Kasumi-1 (cell line): ENCODE data around the gene SERPINI2.
"Not testable (repeated sequence)": the region's sequence is repeated elsewhere in the genome, so short reads cannot be mapped to it uniquely, and the experiment has no call there.

Experiments
- DNase-seq, 2 experiments: peaks; one replicate each; lab custom pipeline; 2025; lab: John Stamatoyannopoulos, UW

The SERPINI2 gene

DNA sequence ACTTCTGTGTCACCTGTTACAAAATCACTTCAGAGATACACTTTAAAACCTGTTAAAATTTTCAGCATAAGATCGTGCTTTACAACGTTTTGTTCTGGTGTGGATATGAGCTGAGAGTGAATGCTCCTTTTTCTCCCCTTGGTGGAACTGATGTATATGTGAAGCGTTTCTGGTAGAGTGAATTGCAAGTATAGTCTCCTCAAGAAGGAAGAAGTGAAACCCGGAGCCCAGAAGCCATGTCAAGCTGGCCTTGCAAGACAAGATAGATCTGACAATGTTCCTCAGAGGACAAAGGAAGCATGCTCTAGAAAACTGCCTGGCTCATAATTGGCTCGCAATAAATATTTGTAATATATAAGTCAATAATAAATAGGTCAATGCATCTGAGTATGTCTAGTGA lies 23.6 kb downstream of the SERPINI2 start:
- no peak for DNase-seq

DNA sequence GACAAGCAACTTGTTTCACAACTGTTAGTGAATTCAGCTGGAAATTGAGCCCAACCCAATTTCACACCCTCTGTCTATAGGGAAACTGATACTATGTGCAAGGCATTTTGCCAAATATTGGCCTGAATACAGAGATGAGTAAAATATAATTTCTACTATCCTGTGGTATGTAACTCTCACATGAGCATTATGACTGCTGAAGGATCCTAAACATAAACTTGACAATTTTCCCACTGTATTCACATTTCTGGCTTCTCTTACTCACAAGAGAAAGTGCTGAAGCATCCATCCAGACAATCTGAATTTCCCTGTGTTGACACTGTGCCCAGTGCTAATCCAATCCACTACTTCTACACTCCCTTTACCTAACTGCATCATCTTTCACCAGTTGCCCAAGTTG lies 28.4 kb downstream of the SERPINI2 start:
- no peak for DNase-seq

DNA sequence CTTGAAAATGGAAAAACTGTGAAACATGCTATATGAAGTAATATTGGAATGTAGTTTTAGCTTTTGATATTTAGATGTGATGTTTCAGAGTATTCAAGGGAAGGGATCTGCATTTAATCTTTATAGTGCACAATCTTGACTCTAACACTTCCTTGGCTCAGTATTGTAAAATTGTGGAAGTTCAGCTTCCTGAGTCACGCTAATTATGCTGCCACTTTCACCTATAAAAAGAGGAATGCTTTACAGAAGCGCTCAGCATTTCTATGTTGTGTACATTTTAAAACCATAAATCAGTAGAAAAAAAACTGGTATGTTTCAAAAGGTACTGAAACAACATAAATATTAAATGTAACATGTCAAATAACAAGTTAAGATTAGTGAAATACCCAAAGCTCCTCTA lies 32.6 kb downstream of the SERPINI2 start:
- no peak for DNase-seq

DNA sequence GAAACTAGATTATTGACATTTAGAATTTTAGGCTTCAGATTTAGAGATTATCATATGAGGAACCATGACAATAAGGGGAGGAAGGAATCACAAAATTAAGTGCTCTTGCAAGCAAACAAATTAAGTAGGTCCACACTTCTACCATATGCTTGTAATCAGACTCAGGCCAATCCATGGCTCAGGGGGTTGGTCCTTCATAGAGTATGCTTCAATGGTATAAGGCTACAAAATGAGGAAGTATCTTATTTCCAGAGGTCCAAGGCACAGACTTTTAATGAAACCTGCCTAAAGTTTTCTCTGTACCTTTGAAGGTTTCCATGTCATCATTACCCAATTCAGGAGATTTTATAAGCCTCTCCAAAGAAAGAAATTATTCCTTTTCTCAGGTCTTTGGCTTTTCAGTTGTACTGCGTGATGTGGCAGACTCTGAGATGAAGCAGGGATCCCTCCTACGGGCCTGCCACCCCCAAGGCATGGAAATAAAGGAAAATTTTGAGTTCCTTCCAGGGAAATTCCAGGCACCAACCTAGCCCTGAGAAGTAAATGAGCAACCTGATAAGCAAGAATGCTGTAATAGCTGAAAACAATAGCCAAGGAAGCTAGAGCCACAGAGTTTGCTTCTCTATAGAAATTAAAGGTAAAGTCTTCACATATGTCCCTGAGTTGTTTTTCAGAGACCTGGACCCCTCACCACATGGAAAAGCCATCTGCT lies 36.3 kb downstream of the SERPINI2 start:
- DNase-seq, result peak; percentile 21

DNA sequence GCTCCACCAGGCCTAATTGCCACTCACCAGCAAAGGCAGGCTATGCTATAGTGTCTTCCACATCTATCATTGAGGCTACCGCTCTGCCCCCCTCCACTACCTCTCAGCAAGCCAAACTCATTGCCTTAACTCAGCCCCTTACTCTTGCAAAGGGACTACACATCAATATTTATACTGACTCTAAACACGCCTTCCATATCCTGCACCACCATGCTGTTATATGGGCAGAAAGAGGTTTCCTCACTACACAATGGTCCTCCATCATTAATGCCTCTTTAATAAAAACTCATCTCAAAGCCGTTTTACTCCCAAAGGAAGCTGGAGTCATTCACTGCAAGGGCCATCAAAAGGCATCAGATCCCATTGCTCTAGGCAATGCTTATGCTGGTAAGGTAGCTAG lies 46.9 kb downstream of the SERPINI2 start:
- DNase-seq, result not testable (repeated sequence)

DNA sequence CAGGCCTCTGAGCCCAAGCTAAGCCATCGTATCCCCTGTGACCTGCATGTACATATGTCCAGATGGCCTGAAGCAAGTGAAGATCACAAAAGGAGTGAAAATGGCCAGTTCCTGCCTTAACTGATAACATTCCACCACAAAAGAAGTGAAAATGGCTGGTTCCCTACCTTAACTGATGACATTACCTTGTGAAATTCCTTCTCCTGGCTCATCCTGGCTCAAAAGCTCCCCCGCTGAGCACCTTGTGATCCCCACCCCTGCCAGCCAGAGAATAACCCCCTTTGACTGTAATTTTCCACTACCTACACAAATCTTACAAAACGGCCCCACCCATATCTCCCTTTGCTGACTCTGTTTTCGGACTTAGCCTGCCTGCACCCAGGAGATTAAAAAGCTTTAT lies 51.4 kb downstream of the SERPINI2 start:
- not testable (repeated sequence) for DNase-seq

DNA sequence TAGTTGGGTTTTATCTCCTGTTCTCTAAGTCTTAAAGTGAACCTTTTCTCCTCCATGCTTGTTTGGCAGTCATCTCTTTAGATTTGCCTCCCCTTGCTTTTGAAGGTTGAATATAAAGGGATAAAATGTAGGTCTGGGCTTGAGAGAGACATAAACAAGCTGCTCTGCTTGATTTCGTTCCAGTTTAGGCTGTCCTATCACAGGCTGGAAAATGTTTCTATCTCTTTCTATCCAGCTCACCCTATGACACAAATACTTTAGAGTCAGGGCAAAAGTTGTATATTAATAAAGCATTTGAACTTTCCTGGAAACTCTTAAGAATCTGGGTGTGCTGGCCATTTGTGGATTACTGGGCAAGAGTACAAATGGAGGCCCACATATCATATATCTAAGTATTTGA lies 64.2 kb downstream of the SERPINI2 start:
- DNase-seq, result no peak

DNA sequence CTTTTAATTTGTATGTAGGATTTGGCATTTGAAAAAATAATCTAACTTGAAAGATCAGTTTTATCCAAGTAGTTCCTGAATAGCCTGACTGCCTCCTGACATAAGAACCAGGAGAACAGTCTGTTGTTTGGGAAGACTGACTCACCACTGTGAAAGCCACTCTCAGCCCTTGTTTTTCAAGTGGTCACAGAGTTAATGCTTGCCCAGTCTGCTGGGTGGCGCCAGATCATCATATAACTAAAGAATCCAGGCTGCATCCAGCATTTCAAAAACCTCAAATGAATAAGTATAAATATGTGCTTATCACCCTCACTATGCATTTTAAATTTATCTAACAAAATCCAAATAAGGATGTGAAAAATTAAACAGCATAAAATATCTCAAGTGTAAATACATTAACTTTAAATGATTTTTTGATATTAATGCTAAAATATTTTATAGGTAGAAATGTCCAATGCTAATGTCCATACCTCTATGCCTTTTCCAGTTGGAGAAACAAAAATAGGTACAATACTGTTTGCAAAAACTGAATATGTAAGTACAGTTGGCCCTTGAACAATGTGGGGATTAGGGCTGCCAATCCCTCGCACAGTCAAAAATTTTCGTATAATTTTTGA lies 66.9 kb downstream of the SERPINI2 start:
- DNase-seq, result peak; percentile 78 to 79

DNA sequence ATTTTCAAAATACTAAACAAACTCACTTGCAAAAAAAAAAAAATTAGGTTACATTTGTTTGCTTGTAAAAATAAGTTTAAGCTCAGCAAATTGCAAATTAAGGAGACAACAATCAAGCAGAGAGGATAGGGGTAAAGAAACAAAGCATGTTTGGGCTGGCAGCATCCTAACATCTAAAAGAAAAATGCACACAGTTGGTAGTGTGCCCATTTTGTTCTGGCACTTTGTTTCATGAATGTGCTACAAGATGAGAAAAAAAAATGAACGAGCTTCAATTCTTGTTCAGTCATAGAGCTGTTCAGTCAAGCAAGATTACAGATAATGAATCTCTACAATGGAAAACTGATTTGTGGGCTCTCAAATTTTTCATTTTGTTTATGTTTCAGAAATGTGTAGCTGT lies 76.0 kb downstream of the SERPINI2 start:
- DNase-seq, result no peak

DNA sequence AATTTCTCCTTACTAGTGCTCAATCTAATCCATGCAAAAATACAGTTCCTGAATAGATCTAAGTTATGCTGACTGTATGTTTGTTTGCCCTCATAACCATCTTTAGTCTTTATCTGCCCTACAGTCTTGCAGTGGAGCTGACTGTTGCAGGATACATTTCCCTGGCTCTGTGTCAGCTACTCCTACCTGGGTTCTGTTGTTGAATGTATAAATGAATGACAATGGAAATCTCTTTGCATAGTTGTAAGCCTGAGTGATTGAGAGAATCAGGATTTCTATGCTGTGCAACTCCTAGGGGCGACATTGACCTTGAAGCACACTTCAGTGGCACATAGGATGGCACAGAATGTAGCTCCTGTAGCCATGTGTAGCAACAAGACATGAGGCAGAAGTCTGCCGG lies 77.8 kb downstream of the SERPINI2 start:
- DNase-seq, result no peak

DNA sequence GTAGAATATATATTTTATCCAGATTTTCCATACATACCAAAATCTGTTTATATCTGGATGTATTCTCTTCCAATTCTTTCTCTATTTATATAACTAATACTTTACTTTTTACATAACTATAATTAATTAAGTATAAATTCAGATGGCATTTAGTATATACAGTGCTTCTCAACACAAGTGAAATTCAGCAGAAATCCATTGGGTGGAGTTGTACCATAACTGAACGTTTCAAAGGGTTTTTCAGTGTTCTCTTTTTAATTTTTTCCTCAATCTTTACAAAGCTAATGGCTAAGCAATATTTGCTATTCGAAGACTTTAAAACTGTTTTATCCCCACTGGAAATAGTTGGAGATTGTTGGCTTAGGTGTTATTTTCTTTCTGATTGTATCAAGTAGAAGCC lies 79.8 kb downstream of the SERPINI2 start:
- peak; percentile 37 to 53 for DNase-seq
